Progenitor cell of endocrine pancreas (in vitro differentiated cells): ENCODE measurements around the gene PLA1A. TPM values are rescaled to one million over a fixed set of nuclear protein-coding genes. Genes with fewer than 3 reads are reported as not detected.
"Not testable (repeated sequence)": the region's sequence is repeated elsewhere in the genome, so short reads cannot be mapped to it uniquely, and the experiment has no call there.

Source experiments
- DNase-seq: peaks from one replicate; pipeline ENCODE4 v3.0.0; 2021; ENCODE audit warnings: low spot score; ENCODE audit not compliant: unreplicated experiment
- H3K27ac Mint-ChIP-seq: 2 replicates; pipeline ENCODE4 v1.8.0; 2021; ENCODE audit warnings: mild to moderate bottlenecking, moderate library complexity, mixed read lengths
- H3K27me3 Mint-ChIP-seq: 2 replicates; pipeline ENCODE4 v1.8.0; 2021; ENCODE audit warnings: mixed read lengths
- H3K36me3 Mint-ChIP-seq: 2 replicates; pipeline ENCODE4 v1.8.0; 2022; ENCODE audit warnings: mixed read lengths; ENCODE audit not compliant: insufficient read depth
- H3K4me1 Mint-ChIP-seq: 2 replicates; pipeline ENCODE4 v1.8.0; 2021; ENCODE audit warnings: low read depth, mixed read lengths
- H3K4me3 Mint-ChIP-seq: 2 replicates; pipeline ENCODE4 v1.8.0; 2021; ENCODE audit warnings: low read depth, mild to moderate bottlenecking, moderate library complexity, mixed read lengths
- H3K9me3 Mint-ChIP-seq: 2 replicates; pipeline ENCODE4 v1.8.0; 2021; ENCODE audit warnings: low read depth, mixed read lengths
- CTCF ChIP-seq: fragments of 200-600 bp; sonication (generic); IDR thresholded peaks from one replicate; pipeline ENCODE4 v1.5.0; 2021; ENCODE audit warnings: antibody characterized with exemption, mild to moderate bottlenecking; ENCODE audit not compliant: unreplicated experiment
- total RNA-seq: library from RNA; stranded (reverse); gene quantifications from 2 replicates; pipeline ENCODE4 v1.2.1, GENCODE V29; 2021

PLA1A gene
- total RNA-seq, 1 donor from 2014 or later: not detected

GRCh38 chr3:119594066-119594465, 3.6 kb upstream of the PLA1A start:
- Mint-ChIP-seq H3K4me1 (peaks cover 13% of the 10 kb centered on the region), H3K27ac (no peak overlapping the region), H3K36me3 (peaks cover 1% of the 10 kb centered on the region), H3K9me3 (peaks cover 9% of the 10 kb centered on the region), H3K27me3 (peaks cover 16% of the 10 kb centered on the region), H3K4me3 (no peak overlapping the region)
- DNase-seq: no peak
- no peak for TF ChIP-seq CTCF

GRCh38 chr3:119594929-119595328, 2.8 kb upstream of the PLA1A start:
- H3K4me1 Mint-ChIP-seq: peaks cover 13% of the 10 kb centered on the region
- not testable (repeated sequence) for H3K9me3 Mint-ChIP-seq, H3K36me3 Mint-ChIP-seq, H3K27ac Mint-ChIP-seq, H3K4me3 Mint-ChIP-seq, DNase-seq
- H3K27me3 Mint-ChIP-seq: peaks cover 13% of the 10 kb centered on the region

GRCh38 chr3:119595639-119596334, 1.9 kb upstream of the PLA1A start:
- Mint-ChIP-seq H3K9me3 (no peaks in the 10 kb centered on the region), H3K4me3 (no peak overlapping the region), H3K27ac (no peak overlapping the region), H3K27me3 (peaks cover 11% of the 10 kb centered on the region), H3K4me1 (peaks cover 13% of the 10 kb centered on the region), H3K36me3 (no peaks in the 10 kb centered on the region)
- DNase-seq: no peak
- no peak for TF ChIP-seq CTCF

GRCh38 chr3:119596398-119596797, 1.3 kb upstream of the PLA1A start:
- no peak for DNase-seq
- no peaks in the 10 kb centered on the region for H3K36me3 Mint-ChIP-seq
- no peak overlapping the region for H3K27ac Mint-ChIP-seq
- H3K4me1 Mint-ChIP-seq: peaks cover 13% of the 10 kb centered on the region
- H3K4me3 Mint-ChIP-seq: no peak overlapping the region
- H3K9me3 Mint-ChIP-seq: no peaks in the 10 kb centered on the region
- no peak for TF ChIP-seq CTCF
- peaks cover 11% of the 10 kb centered on the region for H3K27me3 Mint-ChIP-seq

- no peak overlapping the region for H3K27ac Mint-ChIP-seq
- H3K4me3 Mint-ChIP-seq: no peak overlapping the region
- DNase-seq: no peak
- TF ChIP-seq CTCF: no peak
- H3K4me1 Mint-ChIP-seq: peaks cover 14% of the 10 kb centered on the region
- H3K9me3 Mint-ChIP-seq: no peaks in the 10 kb centered on the region
- peaks cover 11% of the 10 kb centered on the region for H3K27me3 Mint-ChIP-seq
- H3K36me3 Mint-ChIP-seq: no peaks in the 10 kb centered on the region
These were observed 869 bp downstream of the PLA1A start for GRCh38 chr3:119598410-119599098.
